ENCODE results near the gene CYSRT1.

- TF ChIP-seq ZNF140 (tag by site-specific recombination; IDR thresholded peaks at IDR 0.05), result no peak
- TF ChIP-seq ZNF501 (tag by site-specific recombination; IDR thresholded peaks at IDR 0.05), result no peak
- TF ChIP-seq ZNF121 (tag by site-specific recombination; IDR thresholded peaks at IDR 0.05), result no peak
- TF ChIP-seq CTCF (tag by site-specific recombination; IDR thresholded peaks at IDR 0.05), result no peak
- TF ChIP-seq ZNF10 (tag by site-specific recombination; IDR thresholded peaks at IDR 0.05), result no peak
- TF ChIP-seq ZFP37 (tag by site-specific recombination; IDR thresholded peaks at IDR 0.05), result no peak
- TF ChIP-seq ZNF776 (tag by site-specific recombination; IDR thresholded peaks at IDR 0.05; ENCODE audit: borderline replicate concordance), result no peak
- TF ChIP-seq ZNF658 (tag by site-specific recombination; IDR thresholded peaks at IDR 0.05), result no peak
These were observed 7.1 kb downstream of the CYSRT1 start for GRCh38 chr9:137232101-137232500.
